LoVo (cell line): Measurements from ENCODE around the gene CUX1.

ENCODE experiments used
- DNase-seq: peaks from one replicate; pipeline ENCODE4 v3.0.0-alpha.2; 2016; ENCODE audit warnings: low spot score

CUX1 gene

DNA sequence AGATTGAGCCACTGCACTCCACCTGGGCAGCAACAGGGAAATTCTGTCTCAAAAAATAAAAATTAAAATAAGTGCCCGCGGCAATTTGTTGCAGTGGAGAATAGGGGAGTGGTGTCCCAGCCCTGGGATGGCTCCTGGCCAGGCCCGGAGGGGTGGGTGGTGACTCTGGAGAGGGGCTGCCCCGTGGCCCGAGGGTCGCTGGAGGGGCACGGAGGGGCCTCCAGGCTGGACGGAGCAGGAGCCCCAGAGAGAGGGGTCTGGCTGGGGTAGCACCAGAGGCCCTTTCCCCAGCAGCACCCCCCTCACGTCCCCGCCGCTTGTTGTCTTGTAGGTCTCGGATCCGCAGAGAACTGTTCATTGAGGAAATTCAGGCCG, 430.6 kb downstream of the CUX1 start:
- DNase-seq: no peak

DNA sequence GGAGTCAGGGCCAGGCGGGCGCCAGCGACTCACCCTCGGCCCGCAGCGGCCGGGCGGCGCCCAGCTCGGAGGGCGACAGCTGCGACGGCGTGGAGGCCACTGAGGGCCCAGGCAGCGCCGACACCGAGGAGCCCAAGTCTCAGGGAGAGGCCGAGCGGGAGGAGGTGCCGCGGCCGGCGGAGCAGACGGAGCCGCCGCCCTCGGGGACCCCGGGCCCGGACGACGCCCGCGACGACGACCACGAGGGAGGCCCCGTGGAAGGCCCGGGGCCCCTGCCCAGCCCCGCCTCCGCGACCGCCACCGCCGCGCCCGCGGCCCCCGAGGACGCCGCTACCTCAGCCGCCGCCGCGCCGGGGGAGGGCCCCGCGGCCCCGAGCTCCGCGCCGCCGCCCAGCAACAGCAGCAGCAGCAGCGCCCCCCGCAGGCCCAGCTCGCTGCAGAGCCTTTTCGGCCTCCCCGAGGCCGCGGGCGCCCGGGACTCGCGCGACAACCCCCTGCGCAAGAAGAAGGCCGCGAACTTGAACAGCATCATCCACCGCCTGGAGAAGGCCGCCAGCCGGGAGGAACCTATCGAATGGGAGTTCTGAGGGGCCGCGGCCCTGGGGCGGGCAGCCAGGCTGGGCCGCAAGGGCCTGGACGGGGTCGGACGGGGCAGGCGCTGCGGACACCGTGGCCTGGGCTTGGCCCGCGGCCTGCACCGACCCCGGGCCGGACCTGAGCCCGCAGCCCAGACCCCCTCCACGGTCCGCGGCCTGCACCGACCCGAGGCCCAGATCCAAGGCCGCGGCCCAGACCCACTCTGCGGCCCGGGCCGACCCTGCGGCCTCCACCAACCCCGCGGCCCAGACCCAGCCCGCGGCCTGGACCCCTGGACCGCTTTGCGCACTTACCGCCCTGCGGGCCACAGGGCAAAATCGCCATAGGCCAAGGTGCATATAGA, 431.3 kb downstream of the CUX1 start:
- no peak for DNase-seq

DNA sequence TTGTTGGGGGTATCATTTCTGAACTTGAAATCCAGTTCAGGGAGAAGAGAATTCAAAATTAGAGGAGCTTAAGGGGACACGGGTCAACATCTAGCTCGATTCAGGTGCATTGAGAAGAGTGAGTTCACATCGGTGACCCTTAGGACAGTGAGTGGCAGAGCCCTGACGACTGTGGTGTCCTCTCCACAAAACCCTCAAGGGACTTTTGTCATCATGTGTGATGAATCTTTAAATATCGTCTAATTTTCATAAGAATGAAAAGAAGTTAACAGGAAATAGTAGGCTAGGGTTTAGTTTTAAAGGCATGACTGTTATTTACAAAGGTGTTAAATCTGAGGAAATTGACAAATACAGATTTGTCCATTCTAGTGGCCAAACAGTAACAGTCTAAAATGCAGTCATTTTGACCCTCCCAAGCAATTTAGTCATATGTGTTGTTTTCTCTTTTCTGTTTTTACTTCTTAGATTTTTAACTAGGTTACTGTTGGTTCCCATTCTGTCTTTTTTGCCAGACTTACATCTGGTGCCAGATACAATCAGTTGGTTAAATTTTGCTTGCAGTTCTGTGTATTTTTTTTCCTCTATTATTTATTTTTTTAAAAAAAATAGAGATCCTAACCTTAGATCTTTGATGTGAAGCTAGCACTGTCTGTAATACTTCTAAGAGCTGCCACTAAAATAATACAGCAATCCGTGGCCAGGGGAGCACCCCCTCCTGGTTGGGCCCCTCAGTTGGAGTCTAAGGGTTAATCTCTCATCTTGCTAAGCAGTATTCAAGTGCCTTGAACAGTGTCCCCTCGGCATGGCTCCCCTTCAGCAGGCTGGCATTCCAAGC, 434.3 kb downstream of the CUX1 start:
- no peak for DNase-seq

DNA sequence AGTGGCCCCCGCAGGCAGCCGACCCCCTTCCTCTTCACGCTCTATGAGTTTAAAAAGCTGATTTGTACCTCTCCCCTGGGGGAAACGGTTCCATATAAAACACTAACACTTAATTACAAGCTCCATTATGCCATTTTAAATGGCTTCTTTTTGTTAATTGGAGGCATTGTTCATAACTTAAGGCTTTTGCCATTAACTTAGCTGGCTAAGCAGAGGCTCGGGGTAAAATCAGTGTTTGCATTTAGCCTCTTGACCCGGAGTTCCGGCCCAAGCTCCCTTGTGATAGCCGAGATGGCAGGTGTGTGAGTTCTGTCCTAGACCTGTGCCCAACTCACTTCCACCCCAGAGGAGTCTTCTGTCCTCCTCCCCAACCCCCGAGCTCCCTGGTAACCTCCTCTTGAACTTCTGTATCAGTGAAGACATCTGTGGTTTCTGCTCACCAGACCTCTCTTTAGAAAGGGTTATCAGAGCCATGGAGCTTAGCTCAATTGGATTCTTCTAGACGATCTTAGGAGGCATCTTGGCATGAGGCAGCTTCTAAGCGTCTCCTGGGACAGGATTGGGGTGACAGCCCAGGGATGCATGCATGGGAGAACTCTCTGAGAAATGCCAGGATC, 435.0 kb downstream of the CUX1 start:
- DNase-seq: no peak

DNA sequence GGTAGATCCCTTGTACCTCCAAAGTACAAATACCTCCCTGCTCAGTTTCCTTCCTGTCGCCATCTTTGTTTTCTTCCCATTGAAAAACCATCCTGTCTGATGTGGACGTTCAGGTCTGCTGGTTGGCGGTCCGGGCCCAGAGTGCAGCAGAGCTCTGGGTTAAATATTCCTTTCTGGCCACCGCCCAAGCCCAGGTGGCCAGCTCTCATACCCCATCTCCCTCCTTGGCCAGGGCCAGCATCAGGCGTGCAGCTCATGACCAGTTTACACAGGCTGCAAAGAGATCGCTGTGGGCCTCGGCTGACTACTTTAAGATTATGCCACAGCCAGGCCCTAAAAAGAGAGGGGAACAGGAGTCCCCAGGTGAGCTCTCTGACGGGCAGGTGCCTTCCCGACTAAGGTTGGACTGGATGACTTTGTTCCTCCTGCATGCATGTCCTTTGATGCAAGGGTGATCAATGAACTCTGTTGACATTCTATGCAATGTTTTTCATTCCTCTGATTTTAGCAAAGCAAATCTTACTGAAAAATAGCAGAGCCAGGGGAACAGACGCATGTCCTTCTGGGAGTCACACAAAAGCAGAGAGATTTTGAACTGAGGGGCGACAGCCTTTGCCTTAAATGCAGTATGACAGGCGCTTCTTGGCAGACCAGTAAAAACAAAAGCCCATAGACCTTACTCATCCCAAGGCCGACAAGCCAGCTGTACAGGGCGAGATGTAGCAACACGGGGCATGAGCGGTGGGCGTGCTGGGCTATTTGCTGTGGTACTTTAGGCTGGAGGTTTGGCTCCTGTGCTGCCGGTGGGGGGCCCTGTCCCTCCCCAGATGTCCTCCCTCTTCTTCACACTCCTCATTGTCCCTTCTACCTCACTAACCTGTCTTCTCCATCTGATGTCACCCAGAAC, 435.9 kb downstream of the CUX1 start:
- no peak for DNase-seq

DNA sequence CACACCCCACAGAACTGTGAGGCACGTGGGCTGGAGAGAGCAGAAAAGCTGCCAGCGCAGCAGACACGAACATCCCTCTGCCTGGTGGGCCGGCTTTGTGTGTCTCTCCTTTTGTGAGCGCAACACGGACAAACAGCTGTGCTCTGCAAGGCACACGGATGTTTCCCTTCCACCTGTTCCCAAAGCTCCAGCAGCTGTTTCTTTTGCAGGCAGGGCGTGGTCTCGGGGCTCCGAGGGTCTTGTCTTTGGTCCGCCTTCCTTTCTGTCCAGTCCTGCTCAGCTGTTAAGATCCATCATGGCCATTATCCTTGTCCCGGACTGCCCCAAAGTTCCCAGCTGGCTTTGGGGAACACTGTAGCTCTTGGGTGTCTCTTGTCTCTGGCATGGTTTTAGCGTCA, 436.5 kb downstream of the CUX1 start:
- no peak for DNase-seq

DNA sequence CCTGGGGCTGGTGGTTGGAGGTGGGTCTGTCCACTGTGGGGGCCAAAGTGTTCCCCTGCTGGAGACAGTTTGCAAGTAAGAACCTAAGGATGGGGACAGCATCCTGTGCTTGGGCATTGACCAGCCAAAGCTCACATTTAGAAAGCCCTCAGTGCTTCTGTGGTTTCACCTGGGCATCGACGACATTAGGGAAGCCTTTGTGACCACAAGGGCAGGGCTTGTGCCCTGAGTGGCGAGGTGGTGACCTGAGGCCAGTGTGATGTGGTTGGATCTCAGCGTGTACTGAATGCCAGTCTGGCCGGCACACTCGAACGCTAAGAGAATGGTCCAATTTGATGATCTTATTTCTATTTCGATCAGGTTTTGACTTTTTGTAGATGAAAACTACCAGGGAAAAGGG, 437.1 kb downstream of the CUX1 start:
- no peak for DNase-seq

DNA sequence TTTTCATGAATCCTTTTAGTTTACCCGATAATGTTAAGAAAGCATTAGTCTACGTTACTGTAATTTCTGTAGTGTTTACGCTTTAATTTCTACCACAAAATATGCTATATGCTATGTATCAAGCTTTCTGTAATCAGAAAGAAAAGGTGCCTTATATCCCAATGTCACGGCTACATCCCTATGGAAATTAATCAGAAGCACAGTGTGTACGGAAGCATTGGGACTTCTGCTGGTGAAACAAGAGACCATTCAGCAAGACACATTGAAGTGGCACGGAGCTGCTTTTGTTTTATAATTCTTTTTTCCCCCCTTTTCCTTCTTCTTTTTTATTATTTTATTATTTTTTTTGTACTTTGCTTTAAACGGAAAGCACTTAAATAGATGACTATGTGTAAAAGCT, 438.1 kb downstream of the CUX1 start:
- DNase-seq: no peak

DNA sequence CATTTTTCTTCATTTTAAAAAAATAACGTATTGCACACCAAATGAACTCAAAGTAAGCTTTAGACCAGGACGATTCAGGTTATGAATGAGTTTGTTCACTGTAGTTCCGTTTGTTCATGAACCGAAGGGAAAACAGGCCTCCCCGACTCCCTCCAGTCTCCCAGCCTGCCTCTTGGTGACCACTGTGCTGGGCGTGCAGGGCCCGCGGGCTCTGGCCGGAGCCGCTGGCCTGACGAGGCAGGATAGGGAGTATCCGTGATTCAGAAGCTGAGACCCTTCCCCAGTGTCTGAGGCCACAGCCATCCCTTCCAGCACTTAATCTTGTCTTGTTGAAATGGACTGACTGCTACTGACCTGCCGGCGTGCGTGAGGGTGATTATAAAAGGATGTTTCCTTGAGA, 438.5 kb downstream of the CUX1 start:
- no peak for DNase-seq

DNA sequence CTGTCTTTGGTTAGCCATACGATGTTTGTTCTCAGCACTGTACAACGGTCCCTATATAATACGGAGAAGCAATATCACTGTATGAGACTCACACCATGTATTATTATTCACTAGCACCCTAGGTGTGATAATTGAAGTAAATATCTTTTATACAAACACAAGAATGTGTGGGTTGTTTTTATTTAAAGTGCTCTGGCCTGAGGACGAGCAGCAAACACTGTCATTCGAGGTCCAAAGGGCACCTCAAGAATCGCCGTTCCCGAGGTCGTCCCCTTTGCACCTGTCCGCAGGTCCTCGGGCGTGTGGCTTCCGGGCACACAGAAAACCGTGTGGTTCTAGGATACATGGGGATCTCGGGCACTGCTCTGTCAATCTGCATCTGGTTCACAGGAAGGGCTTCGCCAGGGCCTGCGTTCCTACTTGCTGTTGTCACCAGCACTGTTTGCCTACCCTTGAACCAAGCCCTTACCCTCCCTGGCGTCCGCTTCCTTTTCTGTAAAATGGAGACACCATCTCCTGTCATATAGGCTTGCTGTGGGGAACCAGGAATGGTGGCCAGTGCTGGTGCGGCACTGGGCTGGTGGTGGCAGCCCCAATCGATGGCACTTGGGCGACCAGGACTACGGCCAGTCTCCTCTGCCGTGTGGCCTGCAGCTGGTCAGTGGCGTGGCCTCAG, 440.8 kb downstream of the CUX1 start:
- DNase-seq: no peak

DNA sequence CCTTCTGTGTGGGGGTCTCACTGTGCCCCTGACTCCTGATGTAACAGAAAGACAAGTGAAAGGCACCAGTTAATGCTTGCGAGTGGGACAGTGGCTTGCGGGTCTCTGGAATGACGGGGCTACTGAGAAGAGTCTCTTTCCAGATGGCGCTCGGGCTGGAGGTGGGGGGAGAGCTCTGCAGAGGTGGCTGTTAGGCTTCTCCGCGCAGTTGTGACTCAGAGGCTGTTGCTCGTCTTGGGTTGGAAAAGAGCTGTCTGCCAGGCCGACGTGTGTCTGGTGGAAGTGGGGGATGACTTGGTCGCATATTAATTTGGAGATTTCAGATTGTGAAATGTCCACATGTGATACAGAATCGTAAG, 441.3 kb downstream of the CUX1 start:
- DNase-seq: no peak

DNA sequence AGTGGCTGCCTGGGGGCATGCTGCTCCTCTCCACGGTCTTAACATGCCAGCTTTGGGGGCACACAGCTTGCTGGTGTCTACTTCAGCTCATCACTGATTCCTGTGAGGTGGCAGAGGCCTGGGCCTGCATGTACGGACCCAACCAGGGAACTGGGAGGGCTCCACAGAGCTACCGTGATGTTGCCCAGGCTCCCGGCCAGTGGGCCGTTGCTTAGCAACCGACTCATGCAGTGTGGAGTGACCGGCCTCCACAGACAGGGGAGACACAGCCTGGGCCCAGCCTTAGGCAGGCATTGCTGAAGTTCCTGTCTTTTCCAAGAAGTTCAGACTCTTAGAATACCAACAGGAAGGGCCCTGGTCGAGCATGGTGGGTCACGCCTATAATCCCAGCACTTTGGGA, 443.4 kb downstream of the CUX1 start:
- no peak for DNase-seq

DNA sequence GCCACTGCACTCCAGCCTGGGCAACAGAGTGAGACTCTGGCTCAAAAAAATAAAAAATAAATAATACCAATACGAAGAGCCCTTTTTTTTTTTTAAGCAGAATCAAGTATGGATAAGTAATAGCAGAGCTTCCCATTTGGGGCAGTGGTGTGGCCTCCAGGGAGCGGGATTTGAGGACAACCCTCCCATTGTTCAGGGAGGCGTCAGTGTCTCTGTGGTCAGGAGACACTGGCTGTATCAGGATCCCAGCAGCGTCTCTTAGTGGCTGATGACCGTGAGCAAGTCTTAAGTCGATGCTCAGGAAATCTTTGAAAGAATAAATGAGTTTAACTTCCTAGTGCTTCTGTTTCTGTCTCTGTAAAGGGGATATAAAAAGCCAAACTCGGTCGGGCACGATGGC, 444.0 kb downstream of the CUX1 start:
- no peak for DNase-seq

DNA sequence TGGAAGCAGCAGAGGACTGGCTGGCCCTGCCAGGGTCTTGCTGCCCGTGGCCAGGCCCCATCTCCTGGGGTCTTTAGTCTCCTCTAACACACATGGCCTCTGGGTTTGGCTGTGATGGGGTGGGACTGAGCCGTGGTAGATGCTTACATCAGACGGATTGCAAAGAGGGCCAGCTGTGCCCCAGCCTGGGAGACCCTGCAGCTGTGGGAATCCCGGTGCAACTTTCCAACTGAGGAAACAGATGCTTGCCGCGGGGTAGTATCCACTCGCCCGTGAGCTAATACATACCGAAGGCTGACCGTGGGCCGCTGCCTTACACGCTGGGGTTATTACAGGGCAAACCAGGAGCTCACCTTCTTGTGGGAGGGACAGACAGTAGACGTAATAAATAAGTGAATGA, 445.1 kb downstream of the CUX1 start:
- DNase-seq: no peak

DNA sequence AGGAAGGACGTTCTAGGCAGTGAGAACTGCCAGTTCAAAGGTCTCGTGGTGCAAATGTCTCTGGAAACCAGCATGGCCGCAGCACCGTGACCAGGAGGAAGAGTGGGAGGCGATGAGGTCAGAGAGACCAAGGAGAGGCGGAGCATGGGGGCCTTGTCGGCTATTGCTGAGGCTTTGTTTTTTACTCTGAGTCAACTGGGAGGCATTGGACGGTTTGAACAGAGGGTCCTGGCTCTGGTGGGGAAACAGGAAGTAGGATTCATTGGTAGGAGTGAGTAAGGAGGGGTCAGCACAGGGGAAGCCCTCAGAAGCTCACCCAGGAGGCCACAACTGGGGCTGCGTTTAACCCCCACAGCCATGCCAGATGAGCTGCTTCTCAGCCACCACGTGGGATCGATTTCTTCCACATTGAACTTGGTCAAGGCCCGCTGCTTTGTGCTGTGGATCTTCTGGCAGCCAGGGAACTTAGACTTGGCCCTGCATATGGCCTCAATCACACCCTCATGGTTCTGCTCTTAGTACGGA, 447.0 kb downstream of the CUX1 start:
- DNase-seq: no peak

DNA sequence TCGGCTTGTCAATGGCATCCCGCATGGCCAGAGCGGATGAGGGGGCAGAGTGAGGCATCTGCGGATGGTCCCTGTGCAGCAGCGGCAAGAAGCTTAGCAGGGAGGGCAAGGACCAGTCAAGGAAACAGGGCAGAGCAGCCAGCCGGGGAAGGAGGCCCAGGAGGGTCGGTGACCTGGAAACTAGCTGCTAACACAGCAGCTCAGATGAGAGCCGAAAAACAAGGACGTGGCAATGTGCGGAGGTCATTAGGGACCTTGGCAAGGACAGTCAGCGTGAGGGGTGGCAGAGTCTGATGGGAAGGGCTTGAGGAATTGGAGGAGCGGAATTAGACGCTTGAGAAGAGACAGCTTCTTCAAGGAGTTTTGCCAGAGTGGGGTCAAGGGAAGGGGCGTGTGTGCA, 449.1 kb downstream of the CUX1 start:
- no peak for DNase-seq

DNA sequence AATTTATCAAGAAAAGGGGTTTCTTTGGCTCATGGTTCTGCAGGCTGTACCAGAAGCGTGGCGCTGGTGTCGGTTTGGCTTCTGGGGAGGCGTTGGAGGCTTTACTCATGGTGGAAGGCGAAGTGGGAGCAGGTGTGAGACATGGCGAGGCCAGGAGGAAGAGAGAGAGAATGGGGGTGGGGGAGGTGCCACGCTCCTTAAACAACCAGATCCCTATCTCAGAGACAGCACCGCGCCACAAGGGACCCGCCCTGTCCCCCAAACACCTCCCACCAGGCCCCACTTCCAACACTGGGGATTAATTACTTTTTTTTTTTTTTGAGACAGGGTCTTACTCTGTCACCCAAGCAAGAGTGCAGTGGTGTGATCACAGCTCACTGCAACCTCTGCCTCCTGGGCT, 451.2 kb downstream of the CUX1 start:
- no peak for DNase-seq

DNA sequence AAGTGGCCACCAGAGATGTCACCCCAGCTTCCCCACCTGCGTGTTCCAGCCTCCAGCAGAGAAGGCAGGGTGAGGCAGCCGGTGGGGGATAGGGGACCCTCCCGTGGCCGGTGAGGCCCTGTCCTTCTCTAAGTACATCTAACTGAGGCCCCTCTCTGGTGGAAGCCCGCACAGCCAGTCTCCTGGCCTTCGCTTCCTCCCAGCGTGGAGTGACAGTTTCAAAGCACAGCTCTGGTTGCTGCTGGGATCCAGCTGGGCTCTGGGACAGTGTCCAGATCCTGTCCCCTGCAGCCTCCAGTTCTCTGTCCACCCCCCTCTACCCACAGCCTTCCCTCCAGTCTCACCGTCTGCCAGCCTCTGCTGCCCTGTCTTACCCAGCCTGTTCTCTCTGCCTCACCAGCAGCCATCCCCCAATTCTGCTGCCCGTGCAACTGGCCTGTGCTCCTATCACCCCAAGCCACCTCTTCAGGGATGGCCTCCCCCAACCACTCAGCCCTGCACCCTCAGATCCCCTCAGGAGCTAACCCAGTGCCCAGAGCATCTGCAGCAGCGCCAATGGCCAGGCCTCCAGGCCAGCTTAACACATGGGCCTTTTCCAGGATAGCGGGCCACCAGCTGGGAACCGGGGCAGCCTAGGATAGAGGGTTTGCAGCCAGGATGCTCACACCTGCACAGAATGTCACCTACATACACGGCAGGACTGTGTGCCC, 452.9 kb downstream of the CUX1 start:
- DNase-seq: no peak

DNA sequence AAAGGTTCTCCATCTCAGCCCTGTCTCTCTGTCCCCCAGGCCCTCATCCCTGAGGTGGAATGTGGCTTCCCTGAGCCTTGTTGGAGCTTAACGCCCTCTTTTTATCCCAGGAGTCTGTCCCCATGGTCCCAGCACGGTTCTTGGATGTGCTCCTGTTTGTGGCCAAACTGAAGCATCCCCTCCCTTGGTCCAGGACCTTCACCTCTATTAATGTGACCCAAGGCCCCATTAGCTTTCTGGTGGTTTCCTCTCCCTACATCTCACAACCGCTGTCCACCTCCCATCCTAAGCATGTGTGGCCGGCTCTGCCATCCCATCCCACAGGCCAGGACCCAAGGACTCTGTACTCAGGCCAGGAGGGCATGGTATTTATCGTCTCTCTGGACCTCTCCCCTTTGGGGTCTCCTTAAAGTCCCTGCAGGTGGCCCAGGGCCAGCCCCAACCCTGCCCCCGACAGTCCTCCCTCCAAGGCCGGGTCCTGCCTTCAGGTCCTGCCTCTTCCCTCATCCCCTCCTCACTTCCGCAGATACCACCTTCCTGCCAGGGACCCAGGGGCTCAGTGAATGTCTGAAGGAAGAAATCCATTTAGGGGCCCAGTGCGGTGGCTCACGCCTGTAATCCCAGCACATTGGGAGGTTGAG, 453.9 kb downstream of the CUX1 start:
- DNase-seq: no peak
